ENCODE results near the gene FGL2. TPM values are rescaled to one million over a fixed set of nuclear protein-coding genes. Genes with fewer than 3 reads are reported as not detected.
"Not testable (repeated sequence)": the region's sequence is repeated elsewhere in the genome, so short reads cannot be mapped to it uniquely, and the experiment has no call there.

The FGL2 gene
- total and polyA plus RNA-seq, 7 donors: 2.1 to 8.8 (median 3.8) TPM

DNA sequence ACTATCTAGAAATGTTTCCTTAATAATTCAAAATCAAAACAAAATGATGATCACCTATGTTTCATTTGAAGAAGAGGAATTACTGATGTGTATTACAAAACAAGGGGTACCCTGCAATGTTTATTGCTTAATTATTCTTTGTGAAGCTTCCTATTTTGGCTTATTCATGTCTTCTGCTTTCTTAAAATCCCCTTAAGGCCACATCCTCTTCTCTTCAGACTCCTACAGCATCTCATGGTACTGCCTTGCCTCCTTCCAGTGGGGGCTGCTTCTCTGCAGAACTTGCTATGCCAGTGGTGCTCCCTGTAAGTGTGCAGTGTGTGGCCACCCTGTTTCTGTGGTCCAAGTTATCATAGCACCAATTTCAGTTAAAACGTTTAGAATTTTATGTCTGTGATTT is 42.2 kb downstream of the FGL2 start:
- no peak overlapping the region for H3K27ac ChIP-seq
- no peaks in the 10 kb centered on the region for H3K27me3 ChIP-seq (ENCODE audit: insufficient read depth in 3 of 3, low read length in 2 of 3)
- TF ChIP-seq, protein P1, sequence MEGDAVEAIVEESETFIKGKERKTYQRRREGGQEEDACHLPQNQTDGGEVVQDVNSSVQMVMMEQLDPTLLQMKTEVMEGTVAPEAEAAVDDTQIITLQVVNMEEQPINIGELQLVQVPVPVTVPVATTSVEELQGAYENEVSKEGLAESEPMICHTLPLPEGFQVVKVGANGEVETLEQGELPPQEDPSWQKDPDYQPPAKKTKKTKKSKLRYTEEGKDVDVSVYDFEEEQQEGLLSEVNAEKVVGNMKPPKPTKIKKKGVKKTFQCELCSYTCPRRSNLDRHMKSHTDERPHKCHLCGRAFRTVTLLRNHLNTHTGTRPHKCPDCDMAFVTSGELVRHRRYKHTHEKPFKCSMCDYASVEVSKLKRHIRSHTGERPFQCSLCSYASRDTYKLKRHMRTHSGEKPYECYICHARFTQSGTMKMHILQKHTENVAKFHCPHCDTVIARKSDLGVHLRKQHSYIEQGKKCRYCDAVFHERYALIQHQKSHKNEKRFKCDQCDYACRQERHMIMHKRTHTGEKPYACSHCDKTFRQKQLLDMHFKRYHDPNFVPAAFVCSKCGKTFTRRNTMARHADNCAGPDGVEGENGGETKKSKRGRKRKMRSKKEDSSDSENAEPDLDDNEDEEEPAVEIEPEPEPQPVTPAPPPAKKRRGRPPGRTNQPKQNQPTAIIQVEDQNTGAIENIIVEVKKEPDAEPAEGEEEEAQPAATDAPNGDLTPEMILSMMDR (IDR thresholded peaks at IDR 0.05): no peak
- H3K4me1 ChIP-seq: no peaks in the 10 kb centered on the region
- WGBS, 3 donors: 9 to 42% (median 15%) methylated on average over 1 of the region's 1 CpG
- ATAC-seq (no peak), DNase-seq (no peak)
- intact Hi-C loops (cut with DNase I): no loop called here
- H3K4me3 ChIP-seq: no peak overlapping the region
- H3K9me3 ChIP-seq: no peaks in the 10 kb centered on the region
- H3K36me3 ChIP-seq (ENCODE audit: insufficient read depth in 1 of 2, low read depth in 1 of 2): no peaks in the 10 kb centered on the region

DNA sequence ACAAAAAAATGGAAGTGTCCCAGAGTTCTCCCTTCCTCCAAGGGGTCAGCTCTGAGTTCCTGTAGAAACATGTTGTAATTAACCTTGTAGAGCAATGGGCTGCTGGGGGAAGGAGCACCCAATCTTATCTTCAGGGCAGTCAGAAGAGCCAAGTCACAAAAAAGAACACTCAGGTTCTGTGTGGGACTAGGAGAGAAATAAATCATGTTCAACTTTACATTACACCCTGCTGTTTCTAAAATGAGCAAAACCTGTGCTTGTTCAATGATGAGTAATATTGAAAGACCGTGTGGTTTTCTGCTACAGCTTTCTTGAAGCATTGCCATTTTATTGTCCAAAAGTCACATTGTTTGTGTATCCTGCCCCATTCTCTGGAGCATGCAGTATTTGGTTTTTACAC is 42.6 kb downstream of the FGL2 start:
- H3K4me3 ChIP-seq; H3K9me3 ChIP-seq; ATAC-seq; H3K4me1 ChIP-seq; intact Hi-C loops (cut with DNase I); H3K27me3 ChIP-seq (ENCODE audit: insufficient read depth in 3 of 3, low read length in 2 of 3); DNase-seq; H3K36me3 ChIP-seq (ENCODE audit: insufficient read depth in 1 of 2, low read depth in 1 of 2); H3K27ac ChIP-seq: not testable (repeated sequence)
- no CpG with 5 or more reads among the region's 1 CpG for WGBS, 3 donors

DNA sequence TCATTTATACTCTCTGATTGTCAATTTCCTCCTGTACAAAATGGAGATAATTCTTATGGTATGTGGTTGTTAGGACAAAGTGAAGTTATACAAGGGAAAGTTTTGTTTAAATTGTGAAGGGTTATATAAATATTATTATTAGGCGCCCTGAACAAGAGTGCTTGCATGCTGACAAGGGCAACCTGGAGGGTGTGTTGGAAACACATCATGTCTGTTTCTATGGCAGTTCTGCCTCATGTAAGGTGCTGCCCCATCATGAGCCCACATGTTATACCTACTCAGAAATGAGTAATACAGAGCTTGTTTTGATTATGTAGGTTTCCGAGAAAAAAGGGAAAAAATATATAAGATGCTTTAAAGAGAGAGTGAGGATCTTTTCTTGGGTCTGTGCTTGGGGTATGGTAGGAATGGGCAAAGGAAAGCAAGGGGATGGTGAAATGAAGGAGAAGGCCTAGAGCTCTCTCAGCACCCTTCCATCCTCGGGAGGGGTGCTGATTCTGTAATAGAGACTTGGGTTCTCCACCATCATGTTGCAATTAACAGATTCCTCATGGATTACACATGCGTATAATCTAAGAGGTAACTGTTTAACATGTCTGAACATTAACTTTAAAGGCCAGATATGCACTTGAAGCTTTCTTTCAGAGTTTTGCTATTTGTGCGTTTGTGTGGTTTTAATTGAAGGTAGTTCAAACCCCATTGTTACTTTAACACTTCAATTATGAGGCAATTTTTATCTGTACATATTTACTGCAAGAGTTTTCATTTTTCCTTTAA is 43.8 kb downstream of the FGL2 start:
- H3K27ac ChIP-seq; H3K36me3 ChIP-seq (ENCODE audit: insufficient read depth in 1 of 2, low read depth in 1 of 2); intact Hi-C loops (cut with DNase I); H3K4me1 ChIP-seq; DNase-seq; H3K4me3 ChIP-seq; H3K9me3 ChIP-seq; ATAC-seq; H3K27me3 ChIP-seq (ENCODE audit: insufficient read depth in 3 of 3, low read length in 2 of 3): not testable (repeated sequence)
- 92 to 98% (median 93%) methylated on average over 4 of the region's 5 CpGs for WGBS, 3 donors

DNA sequence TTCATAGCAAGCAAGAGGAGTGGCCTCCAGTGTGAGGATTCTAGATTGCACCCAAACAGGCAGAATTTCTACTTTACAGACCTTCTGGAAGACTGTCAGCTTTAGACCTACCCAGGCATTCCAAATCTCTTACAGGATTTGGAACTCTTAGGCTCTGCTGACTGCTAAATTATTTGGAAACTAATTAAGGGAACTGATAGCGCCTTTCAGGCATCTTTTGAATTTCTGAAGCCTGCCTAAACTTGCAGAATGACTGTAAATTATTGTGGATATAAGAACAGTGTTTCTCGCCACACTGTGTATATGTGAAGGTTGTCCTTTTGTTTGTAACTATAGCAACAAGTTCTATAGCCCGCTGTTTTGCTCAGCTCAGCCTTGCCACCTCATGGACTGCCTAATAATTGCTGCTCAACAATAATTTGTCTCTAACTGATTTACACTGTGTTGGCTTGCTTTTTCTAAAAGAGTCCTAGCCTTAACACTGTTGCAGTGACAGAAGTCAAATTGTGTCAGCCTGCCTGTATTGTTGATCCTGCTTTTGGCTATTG is 44.6 kb downstream of the FGL2 start:
- intact Hi-C loops (cut with DNase I); DNase-seq; H3K27me3 ChIP-seq (ENCODE audit: insufficient read depth in 3 of 3, low read length in 2 of 3); H3K27ac ChIP-seq; ATAC-seq; H3K4me3 ChIP-seq; H3K36me3 ChIP-seq (ENCODE audit: insufficient read depth in 1 of 2, low read depth in 1 of 2); H3K4me1 ChIP-seq; H3K9me3 ChIP-seq: not testable (repeated sequence)
- 69 to 86% (median 79%) methylated on average over 2 to 3 of the region's 3 CpGs for WGBS, 3 donors

DNA sequence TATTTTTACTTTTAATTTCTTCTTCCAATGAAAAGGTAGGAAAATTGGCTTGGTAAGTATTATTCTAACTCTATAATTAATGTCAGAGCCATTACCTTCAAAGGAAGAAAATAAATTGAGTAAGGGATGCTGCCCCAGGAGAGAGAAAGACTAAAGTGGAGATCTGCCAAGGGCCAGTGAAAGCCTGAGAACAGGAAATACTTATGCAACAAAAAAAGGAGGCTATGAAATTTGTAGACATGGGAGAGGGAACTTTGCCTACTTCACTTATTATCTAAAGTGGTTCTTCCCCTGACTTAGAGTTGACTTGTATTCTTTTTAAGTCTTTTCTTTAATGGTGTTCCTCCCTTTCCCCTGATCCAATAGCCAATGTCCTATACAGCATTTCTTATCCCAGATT is 47.4 kb downstream of the FGL2 start:
- H3K4me1 ChIP-seq; H3K9me3 ChIP-seq; H3K4me3 ChIP-seq; ATAC-seq; DNase-seq; intact Hi-C loops (cut with DNase I); H3K27ac ChIP-seq; H3K36me3 ChIP-seq (ENCODE audit: insufficient read depth in 1 of 2, low read depth in 1 of 2); H3K27me3 ChIP-seq (ENCODE audit: insufficient read depth in 3 of 3, low read length in 2 of 3): not testable (repeated sequence)

Other genes starting within 250 kb of the FGL2 start
- not detected for gene SPDYE17, start 167.5 kb downstream of the FGL2 start, total RNA-seq
- not detected for gene SPDYE17, start 167.5 kb downstream of the FGL2 start, polyA plus RNA-seq
- gene SPDYE18, start 137.3 kb downstream of the FGL2 start, total RNA-seq: under 1 TPM in 3 of 4 donors, not detected in 1; 0.28 to 0.51 (median 0.32) TPM
- gene SPDYE18, start 137.3 kb downstream of the FGL2 start, polyA plus RNA-seq: under 1 TPM; 0.08 to 0.66 (median 0.24) TPM
- gene CCDC146, start 77.2 kb downstream of the FGL2 start, total RNA-seq: 1 to 10 TPM; 1.2 to 3.5 (median 1.8) TPM
- 1 to 10 TPM; 1.9 to 2.5 (median 1.9) TPM for gene CCDC146, start 77.2 kb downstream of the FGL2 start, polyA plus RNA-seq
- gene GSAP, start 216.5 kb upstream of the FGL2 start, total RNA-seq: 1 to 10 TPM; 2.0 to 4.2 (median 3.3) TPM
- gene GSAP, start 216.5 kb upstream of the FGL2 start, polyA plus RNA-seq: 1 to 10 TPM; 1.3 to 1.9 (median 1.6) TPM

All from psoas muscle (tissue), 8 donors.